Left cardiac atrium (tissue), 4 donors: ENCODE results near the gene CXorf51A. TPM values are rescaled to one million over a fixed set of nuclear protein-coding genes. Genes with fewer than 3 reads are reported as not detected.
"Not testable (repeated sequence)": the region's sequence is repeated elsewhere in the genome, so short reads cannot be mapped to it uniquely, and the experiment has no call there.

Experiments used
- ATAC-seq, 2 donors: fragments of 200-7000 bp; cut with Tn5 transposase; one replicate each; pipeline ENCODE4 v1.9.1; 2020; ENCODE audit warnings: mild to moderate bottlenecking in 2 of 2, moderate library complexity in 2 of 2
- DNase-seq: peaks from one replicate; pipeline ENCODE4 v3.0.0-alpha.2; 2020
- intact Hi-C, 2 donors: fragments of 100-400 bp; cut with DNase I; formaldehyde crosslinking; loops; one replicate each; pipeline versions ENCODE4 v1.14.1 to v1.15.1; 2022 to 2023
- long read RNA-seq: library from polyadenylated mRNA; unstranded; transcript quantifications from one replicate; pipeline ENCODE4 v2.0.0, GENCODE V29; 2021
- total RNA-seq, 2 donors: library from RNA; stranded (reverse); fragmentation: NEBNext Ultra II Directional; extraction: Animal tissue kit (Norgen Biotek cat#: 25700); gene quantifications; one replicate each; pipeline ENCODE4 v1.2.1, GENCODE V29; 2021
- donor health status: DM: no; HTN: yes; CAD: no.
- donor health status: DM: no; HTN: yes; CAD: no; lungs with severe emphysema.
- donor health status: DM: yes; HTN: yes; CAD: no.
- donor health status: Dilated cardiomyopathy.

Gene CXorf51A
- total RNA-seq: not detected
- long read RNA-seq: 0 reads

DNA sequence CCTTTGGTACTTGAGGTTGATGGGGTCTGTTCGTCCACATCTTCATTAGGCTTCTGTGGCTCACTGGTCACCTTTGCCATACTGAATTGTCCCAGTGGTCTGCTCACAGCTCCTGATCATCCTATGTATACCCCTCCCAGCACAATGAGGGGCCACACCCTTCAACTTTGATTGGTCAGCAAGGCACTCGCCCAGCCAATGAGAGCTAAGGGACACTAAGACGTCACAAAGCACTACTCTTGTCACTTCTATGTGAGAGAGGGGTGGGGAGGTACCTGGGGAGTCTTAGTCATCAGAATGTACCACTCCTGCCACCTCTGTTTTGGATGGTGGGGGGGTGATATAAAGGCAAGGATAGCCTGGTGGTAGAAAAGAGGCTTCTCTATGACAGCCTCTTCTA lies at the start of gene CXorf51A:
Gene CXorf51A (minus strand): TSS at position 101 of the 400 bp plus-strand sequence. CDS start 21 bp downstream, at position 80.
- intact Hi-C loops, DNase-seq, ATAC-seq: not testable (repeated sequence)

DNA sequence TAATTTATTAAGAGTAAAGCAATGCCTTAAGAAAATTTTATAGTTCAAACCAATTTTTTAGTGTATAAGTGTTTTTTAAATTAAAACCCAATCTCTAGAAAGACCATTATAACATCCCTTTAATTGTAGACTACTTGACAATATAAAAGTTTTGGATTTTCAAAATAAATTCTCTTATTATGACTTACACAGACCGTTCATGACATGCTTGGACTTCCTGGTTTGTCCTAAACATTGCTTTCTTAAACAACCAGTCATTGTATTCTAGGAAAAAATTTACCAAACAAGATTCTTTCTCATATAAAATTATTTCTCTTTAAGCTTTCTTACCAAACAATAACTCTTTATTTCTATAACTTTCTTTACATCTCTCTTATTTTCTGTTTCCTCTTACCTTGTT lies 49.0 kb upstream of the CXorf51A start:
- intact Hi-C loops: no loop called here
- no peak for ATAC-seq
- no peak for DNase-seq

DNA sequence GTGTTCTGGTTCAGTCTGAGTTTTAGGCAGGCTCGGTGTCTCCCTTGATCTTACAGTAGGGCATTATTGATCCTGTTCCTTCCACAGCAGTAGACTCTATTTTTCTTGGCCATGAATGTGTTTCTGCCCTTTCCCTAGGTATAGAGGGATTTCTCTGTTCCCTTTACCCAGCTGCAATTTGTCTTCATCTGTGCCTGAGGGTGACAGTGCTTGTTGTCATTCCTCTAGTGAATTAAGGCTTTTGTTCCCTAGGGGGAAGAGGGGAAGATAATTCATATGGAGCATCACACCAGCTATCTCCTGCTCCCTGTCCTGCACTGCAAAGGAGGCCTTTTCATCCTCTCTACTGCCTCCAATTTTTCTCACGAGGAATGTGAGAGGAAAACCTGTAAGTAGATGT lies 39.7 kb upstream of the CXorf51A start:
- ATAC-seq (no peak), DNase-seq (no peak)
- intact Hi-C loops: no loop called here

DNA sequence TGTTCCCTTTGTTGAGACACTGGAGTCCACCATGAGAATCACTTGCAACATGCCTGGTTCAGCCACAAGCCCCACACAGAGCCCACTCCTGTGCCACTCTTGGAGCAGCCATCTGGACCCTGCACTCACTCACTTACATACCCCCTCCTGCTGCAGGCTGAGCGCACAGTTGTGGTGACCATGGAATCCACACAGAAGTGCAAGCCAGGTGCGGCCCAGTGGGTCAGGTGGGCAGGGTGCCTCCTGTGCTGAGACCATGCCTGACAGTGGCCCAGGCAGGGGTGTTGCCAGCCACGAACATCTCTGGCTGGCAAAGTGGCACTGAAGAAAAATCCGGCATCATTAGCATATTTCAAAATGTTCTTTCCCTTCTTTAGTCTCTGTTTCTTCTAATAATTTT lies 17.4 kb upstream of the CXorf51A start:
- DNase-seq: no peak
- no peak for ATAC-seq

DNA sequence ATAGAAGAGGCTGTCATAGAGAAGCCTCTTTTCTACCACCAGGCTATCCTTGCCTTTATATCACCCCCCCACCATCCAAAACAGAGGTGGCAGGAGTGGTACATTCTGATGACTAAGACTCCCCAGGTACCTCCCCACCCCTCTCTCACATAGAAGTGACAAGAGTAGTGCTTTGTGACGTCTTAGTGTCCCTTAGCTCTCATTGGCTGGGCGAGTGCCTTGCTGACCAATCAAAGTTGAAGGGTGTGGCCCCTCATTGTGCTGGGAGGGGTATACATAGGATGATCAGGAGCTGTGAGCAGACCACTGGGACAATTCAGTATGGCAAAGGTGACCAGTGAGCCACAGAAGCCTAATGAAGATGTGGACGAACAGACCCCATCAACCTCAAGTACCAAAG lies 5.1 kb downstream of the CXorf51A start, which contains the start of gene CXorf51B:
Gene CXorf51B (plus strand): TSS at position 301 of the 400 bp plus-strand sequence. CDS start 21 bp downstream, at position 322.
- DNase-seq, intact Hi-C loops, ATAC-seq: not testable (repeated sequence)

More for the DNA sequence above, 17.4 kb upstream of the CXorf51A start:
- intact Hi-C loops: no loop called here

Other genes with a start within 250 kb of the CXorf51A start
- gene CXorf51B, start 5.0 kb downstream of the CXorf51A start, total RNA-seq: not detected